H9 (cell line): ENCODE results near the gene MIER2. TPM values are rescaled to one million over a fixed set of nuclear protein-coding genes. Genes with fewer than 3 reads are reported as not detected.

Source experiments
- DNase-seq: peaks from one replicate; pipeline ENCODE4 v3.0.0-alpha.2; 2017
- H2AFZ ChIP-seq: one replicate; pipeline ENCODE4 v1.6.1; 2013; ENCODE audit warnings: mild to moderate bottlenecking, low read length, control low read depth, moderate library complexity
- H2AK5ac ChIP-seq: 2 replicates; pipeline ENCODE4 v1.6.1; 2013; ENCODE audit warnings: low read length, control low read depth, mixed read lengths; ENCODE audit not compliant: insufficient read length
- H2BK120ac ChIP-seq: one replicate; pipeline ENCODE4 v1.6.1; 2013; ENCODE audit warnings: low read depth, mild to moderate bottlenecking, low read length, control low read depth, inconsistent platforms; ENCODE audit not compliant: poor library complexity, severe bottlenecking
- H2BK12ac ChIP-seq: 2 replicates; pipeline ENCODE4 v1.6.1; 2013; ENCODE audit warnings: low read length, control low read depth, mixed read lengths, low read depth; ENCODE audit not compliant: insufficient read length
- H2BK15ac ChIP-seq: 2 replicates; pipeline ENCODE4 v1.6.1; 2013; ENCODE audit warnings: low read depth, low read length, control low read depth
- H2BK20ac ChIP-seq: one replicate; pipeline ENCODE4 v1.6.1; 2013; ENCODE audit warnings: low read depth, mild to moderate bottlenecking, low read length, control low read depth, inconsistent platforms; ENCODE audit not compliant: poor library complexity, severe bottlenecking
- H2BK5ac ChIP-seq: 2 replicates; pipeline ENCODE4 v1.6.1; 2013; ENCODE audit warnings: low read length, control low read depth, mixed read lengths; ENCODE audit not compliant: insufficient read length
- H3K14ac ChIP-seq: 2 replicates; pipeline ENCODE4 v1.6.1; 2013; ENCODE audit warnings: low read length, control low read depth; ENCODE audit not compliant: insufficient read depth
- H3K18ac ChIP-seq: 2 replicates; pipeline ENCODE4 v1.6.1; 2013; ENCODE audit warnings: low read depth, mild to moderate bottlenecking, mixed read lengths, low read length, control low read depth; ENCODE audit not compliant: insufficient read length
- H3K23ac ChIP-seq: 2 replicates; pipeline ENCODE4 v1.6.1; 2013; ENCODE audit warnings: low read length, control low read depth, mixed read lengths, low read depth; ENCODE audit not compliant: insufficient read length
- H3K23me2 ChIP-seq: 2 replicates; pipeline ENCODE4 v1.6.1; 2013; ENCODE audit warnings: low read depth, mild to moderate bottlenecking, mixed read lengths, low read length, control low read depth; ENCODE audit not compliant: insufficient read length, poor library complexity, severe bottlenecking
- H3K27ac ChIP-seq: 2 replicates; pipeline ENCODE4 v1.5.1; 2013; ENCODE audit warnings: low read length, control low read depth, mixed read lengths, low read depth; ENCODE audit not compliant: insufficient read length
- H3K27me3 ChIP-seq: 2 replicates; pipeline ENCODE4 v1.6.1; 2013; ENCODE audit warnings: low read length, control low read depth, inconsistent platforms; ENCODE audit not compliant: insufficient read depth
- H3K4ac ChIP-seq: 2 replicates; pipeline ENCODE4 v1.6.1; 2013; ENCODE audit warnings: low read depth, mild to moderate bottlenecking, control low read depth, inconsistent platforms, low read length, moderate library complexity
- H3K4me1 ChIP-seq: 2 replicates; pipeline ENCODE4 v1.6.1; 2013; ENCODE audit warnings: low read length, control low read depth, inconsistent platforms; ENCODE audit not compliant: insufficient read depth
- H3K4me2 ChIP-seq: 2 replicates; pipeline ENCODE4 v1.6.1; 2013; ENCODE audit warnings: low read length, control low read depth, mixed read lengths; ENCODE audit not compliant: insufficient read length, insufficient read depth
- H3K56ac ChIP-seq: 2 replicates; pipeline ENCODE4 v1.6.1; 2013; ENCODE audit warnings: low read depth, mild to moderate bottlenecking, mixed read lengths, low read length, control low read depth; ENCODE audit not compliant: insufficient read length
- H3K79me1 ChIP-seq: 2 replicates; pipeline ENCODE4 v1.6.1; 2013; ENCODE audit warnings: low read depth, mild to moderate bottlenecking, moderate library complexity, low read length, control low read depth, inconsistent platforms; ENCODE audit not compliant: insufficient read depth, poor library complexity, severe bottlenecking
- H3K79me2 ChIP-seq: 2 replicates; pipeline ENCODE4 v1.6.1; 2013; ENCODE audit warnings: low read length, control low read depth, inconsistent platforms; ENCODE audit not compliant: insufficient read depth
- H3K9ac ChIP-seq: 2 replicates; pipeline ENCODE4 v1.6.1; 2013; ENCODE audit warnings: low read length, control low read depth, mixed read lengths; ENCODE audit not compliant: insufficient read length; ENCODE audit errors: extremely low read depth
- H3K9me3 ChIP-seq: one replicate; pipeline ENCODE4 v1.6.1; 2013; ENCODE audit warnings: low read depth, low read length, inconsistent platforms; ENCODE audit not compliant: control insufficient read depth
- H3T11ph ChIP-seq: one replicate; pipeline ENCODE4 v1.6.1; 2013; ENCODE audit warnings: mild to moderate bottlenecking, low read length, control low read depth, inconsistent platforms
- H4K20me1 ChIP-seq: one replicate; pipeline ENCODE4 v1.6.1; 2013; ENCODE audit not compliant: control insufficient read depth, insufficient read length, insufficient read depth
- H4K5ac ChIP-seq: 2 replicates; pipeline ENCODE4 v1.6.1; 2013; ENCODE audit warnings: low read depth, mild to moderate bottlenecking, mixed read lengths, low read length, control low read depth; ENCODE audit not compliant: insufficient read length
- H4K8ac ChIP-seq: replicated peaks from 2 replicates; pipeline ENCODE4 v1.6.1; 2013; ENCODE audit warnings: low read length, control low read depth, mixed read lengths, low read depth; ENCODE audit not compliant: insufficient read length
- H4K91ac ChIP-seq: 2 replicates; pipeline ENCODE4 v1.6.1; 2013; ENCODE audit warnings: low read depth, mild to moderate bottlenecking, moderate library complexity, mixed read lengths, low read length, control low read depth; ENCODE audit not compliant: insufficient read length
- H3K27ac Mint-ChIP-seq, 3 experiments: 2 replicates in 2 of 3; 3 replicates in 1 of 3; pipeline ENCODE4 v1.8.0; 2020 to 2021; ENCODE audit warnings: mixed read lengths in 3 of 3, mild to moderate bottlenecking in 1 of 3, moderate library complexity in 1 of 3
- H3K27me3 Mint-ChIP-seq: 2 replicates; pipeline ENCODE4 v1.8.0; 2021; ENCODE audit warnings: low read depth, mild to moderate bottlenecking, moderate library complexity, mixed read lengths
- H3K36me3 Mint-ChIP-seq, 3 experiments: 2 replicates in 2 of 3; 3 replicates in 1 of 3; pipeline ENCODE4 v1.8.0; 2020 to 2021; ENCODE audit warnings: low read depth in 3 of 3, mixed read lengths in 3 of 3; ENCODE audit not compliant: insufficient read depth in 1 of 3
- H3K4me1 Mint-ChIP-seq, 2 experiments: 2 replicates each; pipeline ENCODE4 v1.8.0; 2020; ENCODE audit warnings: mixed read lengths in 2 of 2
- H3K4me3 Mint-ChIP-seq, 2 experiments: 2 replicates in 1 of 2; 3 replicates in 1 of 2; pipeline ENCODE4 v1.8.0; 2020 to 2021; ENCODE audit warnings: mild to moderate bottlenecking in 2 of 2, mixed read lengths in 2 of 2, moderate library complexity in 1 of 2
- H3K9me3 Mint-ChIP-seq, 2 experiments: 2 replicates in 1 of 2; 3 replicates in 1 of 2; pipeline ENCODE4 v1.8.0; 2020; ENCODE audit warnings: mild to moderate bottlenecking in 2 of 2, mixed read lengths in 2 of 2, moderate library complexity in 1 of 2
- CTCF ChIP-seq: fragments of 200-600 bp; sonication (generic); conservative IDR thresholded peaks from 3 replicates; pipeline ENCODE4 v1.8.0; 2021; ENCODE audit warnings: antibody characterized with exemption, mild to moderate bottlenecking
- WGBS: extraction: QIAGEN DNeasy Blood & Tissue Kit; methylation state at CpG from one replicate; pipeline ENCODE4 v1.1.7; 2013; ENCODE audit warnings: missing lambda C conversion rate, low lambda C conversion rate, mixed read lengths; ENCODE audit not compliant: insufficient read length; ENCODE audit errors: extremely low coverage; 5-methylcytosine and 5-hydroxymethylcytosine counted together
- total RNA-seq: library from RNA; stranded (reverse); gene quantifications from 2 replicates; pipeline ENCODE4 v1.2.1, GENCODE V29; 2021

The MIER2 gene
- total RNA-seq, 1 experiment from 2014 or later = 60.5 TPM

- Mint-ChIP-seq H3K27ac (no peak overlapping the region; a peak in 1 of 7 replicates), H3K27me3 (peaks cover 27% of the 10 kb centered on the region), H3K4me3 (no peak overlapping the region), H3K36me3 (peaks cover 0 to 4% (median 3%) of the 10 kb centered on the region in 3 experiments; a peak in 4 of 7 replicates), H3K9me3 (peaks cover 3 to 4% of the 10 kb centered on the region in 2 experiments; a peak in 3 of 5 replicates), H3K4me1 (peaks cover 0 to 9% of the 10 kb centered on the region in 2 experiments; a peak in 1 of 4 replicates)
- no peaks in the 10 kb centered on the region for H3K79me2 ChIP-seq
- H2BK5ac ChIP-seq = no peak overlapping the region
- H3K4me2 ChIP-seq = no peak overlapping the region
- no peak for DNase-seq
- H3T11ph ChIP-seq = no peak overlapping the region
- H2BK12ac ChIP-seq = no peak overlapping the region
- no peaks in the 10 kb centered on the region for H3K27me3 ChIP-seq
- no peak overlapping the region for H2AFZ ChIP-seq
- H3K4me1 ChIP-seq = no peaks in the 10 kb centered on the region
- H3K18ac ChIP-seq = no peak overlapping the region
- no peak overlapping the region for H3K56ac ChIP-seq
- H4K8ac ChIP-seq = no peak overlapping the region
- no peak for TF ChIP-seq CTCF
- H3K23me2 ChIP-seq = no peaks in the 10 kb centered on the region
- no peak overlapping the region for H3K9ac ChIP-seq
- H2BK15ac ChIP-seq = no peak overlapping the region
- H3K14ac ChIP-seq = no peak overlapping the region
- no peak overlapping the region for H3K23ac ChIP-seq
- no peak overlapping the region for H4K91ac ChIP-seq
- H3K79me1 ChIP-seq = no peaks in the 10 kb centered on the region
- no peak overlapping the region for H2BK20ac ChIP-seq
- no peak overlapping the region for H3K4ac ChIP-seq
- H2AK5ac ChIP-seq = no peak overlapping the region
- WGBS = no CpG with 5 or more reads among the region's 14 CpGs
- H3K27ac ChIP-seq = no peak overlapping the region
- no peaks in the 10 kb centered on the region for H3K9me3 ChIP-seq
- no peaks in the 10 kb centered on the region for H4K20me1 ChIP-seq
- no peak overlapping the region for H2BK120ac ChIP-seq
- H4K5ac ChIP-seq = no peak overlapping the region
Observed at GRCh38 chr19:372306-372890, 27.8 kb upstream of the MIER2 start.
